Ascending aorta (tissue), 2 donors: Measurements from ENCODE around the gene ITGAL. TPM values are rescaled to one million over a fixed set of nuclear protein-coding genes. Genes with fewer than 3 reads are reported as not detected.

Experiments
- DNase-seq, 2 donors: peaks; one replicate each; pipeline ENCODE4 v3.0.0-alpha.2; 2019; ENCODE audit warnings: low spot score in 2 of 2
- H3K27ac ChIP-seq, 2 donors: fragments of 200-600 bp; sonication (generic); one replicate each; pipeline ENCODE4 v1.5.1; 2016 to 2017; ENCODE audit warnings: mild to moderate bottlenecking in 1 of 2
- H3K27me3 ChIP-seq: fragments of 200-600 bp; sonication (generic); one replicate; pipeline ENCODE4 v1.5.1; 2017
- H3K36me3 ChIP-seq, 2 donors: fragments of 200-600 bp; sonication (generic); one replicate each; pipeline ENCODE4 v1.5.1; 2016
- H3K4me1 ChIP-seq, 2 donors: fragments of 200-600 bp; sonication (generic); one replicate each; pipeline ENCODE4 v1.5.1; 2016 to 2017; ENCODE audit warnings: mild to moderate bottlenecking in 1 of 2
- H3K4me3 ChIP-seq, 2 donors: fragments of 200-600 bp; sonication (generic); one replicate each; pipeline ENCODE4 v1.5.1; 2016 to 2017; ENCODE audit warnings: mild to moderate bottlenecking in 1 of 2
- H3K9me3 ChIP-seq, 2 donors: fragments of 200-600 bp; sonication (generic); one replicate each; pipeline ENCODE4 v1.5.1; 2016
- intact Hi-C: fragments of 100-400 bp; cut with DNase I; formaldehyde crosslinking; loops from one replicate; pipeline ENCODE4 v1.15.1; 2023
- total RNA-seq: library from RNA; depleted of rRNA; stranded (reverse); fragments of >200 nt; gene quantifications from one replicate; pipeline ENCODE4 v1.1.0, GENCODE V29; 2016
- TF ChIP-seq, protein P1 (sequence below), 3 experiments: fragments of 200-600 bp in 2 of 3; fragments of 450-650 bp in 1 of 3; sonication (generic) in 2 of 3; IDR thresholded peaks; one replicate each; pipeline ENCODE4 v1.5.1; 2016 to 2019; ENCODE audit warnings: antibody characterized with exemption in 3 of 3, mild to moderate bottlenecking in 1 of 3, moderate library complexity in 1 of 3

ITGAL gene
- total RNA-seq, 1 donor from 2014 or later: 0.11 TPM

DNA sequence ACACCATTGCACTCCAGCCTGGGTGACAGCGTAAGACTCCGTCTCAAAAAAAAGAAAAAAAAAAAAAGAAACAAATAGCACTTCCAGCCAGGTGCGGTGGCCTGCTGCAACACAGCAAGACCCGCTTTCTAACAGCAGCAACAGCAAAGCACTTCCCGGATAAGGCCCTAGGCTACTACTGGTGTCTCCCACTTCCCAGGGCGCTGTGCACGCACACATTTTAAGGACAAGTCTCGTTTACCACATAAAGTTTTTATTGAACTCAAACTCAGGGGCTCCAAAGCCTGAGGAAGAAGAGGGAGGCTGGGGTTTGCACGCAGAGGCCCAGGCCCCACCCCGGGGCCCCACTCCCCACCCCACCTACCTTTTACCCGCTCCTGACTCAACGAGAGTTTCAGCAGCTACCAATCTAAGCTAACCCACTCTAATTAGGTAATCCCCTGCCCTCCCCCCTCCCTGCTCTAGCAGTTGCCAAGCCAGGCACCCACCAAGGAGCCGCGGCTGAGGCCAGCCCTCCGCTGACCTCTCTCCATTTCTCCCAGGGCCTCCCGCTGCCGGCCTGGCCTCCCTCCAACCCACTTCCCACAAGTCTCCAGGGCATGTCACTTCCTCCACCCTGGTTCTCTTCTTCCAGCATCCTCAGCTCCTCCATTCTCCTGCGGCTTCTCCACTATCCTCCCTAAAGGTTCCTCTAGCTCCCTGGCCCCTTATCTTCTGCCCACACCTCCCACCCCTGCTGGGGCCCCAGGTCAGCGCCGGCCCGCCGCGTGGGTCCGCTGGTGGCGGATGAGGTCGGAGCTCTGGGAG lies 51.4 kb downstream of the ITGAL start:
- peaks cover 8% of the 10 kb centered on the region in 2 donors for H3K36me3 ChIP-seq

DNA sequence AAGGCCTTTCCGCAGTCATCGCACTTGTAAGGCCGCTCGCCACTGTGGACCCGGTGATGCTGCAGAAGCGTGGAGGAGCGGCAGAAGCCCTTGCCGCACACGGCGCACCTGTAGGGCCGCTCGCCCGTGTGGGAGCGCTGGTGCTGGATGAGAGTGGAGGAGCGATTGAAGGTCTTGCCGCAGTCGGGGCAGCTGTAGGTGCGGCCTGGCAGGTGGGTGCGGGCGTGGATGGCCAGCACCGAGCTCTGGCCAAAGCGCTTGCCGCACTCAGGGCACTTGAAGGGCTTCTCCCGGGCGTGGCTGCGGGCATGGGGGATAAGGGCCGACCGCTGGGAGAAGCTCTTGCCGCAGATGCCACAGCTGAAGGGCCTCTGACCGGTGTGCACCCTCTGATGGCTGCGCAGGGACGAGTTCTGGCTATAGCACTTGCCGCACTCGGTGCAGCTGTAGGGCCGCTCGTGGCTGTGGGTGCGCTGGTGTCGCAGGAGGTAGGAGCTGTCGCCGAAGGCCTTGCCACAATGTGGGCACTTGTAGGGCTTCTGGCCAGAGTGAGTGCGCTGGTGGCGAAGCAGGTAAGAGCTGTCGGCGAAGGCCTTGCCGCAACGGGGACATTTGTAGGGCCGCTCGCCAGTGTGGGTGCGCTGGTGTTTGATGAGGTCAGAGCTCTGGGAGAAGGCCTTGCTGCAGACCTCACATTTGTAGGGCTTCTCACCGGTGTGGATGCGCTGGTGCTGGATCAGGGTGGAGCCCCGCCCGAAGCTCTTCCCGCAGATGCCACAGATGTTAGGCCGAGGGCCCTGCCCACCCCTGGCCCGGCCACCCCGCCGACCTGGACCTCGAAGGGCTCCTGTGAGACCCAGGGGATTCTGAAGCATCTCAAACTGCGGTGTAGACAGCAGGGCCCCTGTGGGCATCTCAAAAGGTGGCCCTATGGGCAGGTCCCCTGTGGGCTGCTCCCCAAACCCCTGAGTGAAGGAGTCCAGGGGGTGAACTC lies 52.3 kb downstream of the ITGAL start:
- H3K4me1 ChIP-seq: peaks cover 0 to 6% of the 10 kb centered on the region in 2 donors
- intact Hi-C loops: loop anchor here (5.0 kb wide), 1 partner anchor 168 kb away; the partner anchor contains the start of gene CD2BP2
- DNase-seq: no peak
- no peaks in the 10 kb centered on the region for H3K9me3 ChIP-seq
- peaks cover 8% of the 10 kb centered on the region in 2 donors for H3K36me3 ChIP-seq
- H3K4me3 ChIP-seq: no peak overlapping the region
- TF ChIP-seq, protein P1, sequence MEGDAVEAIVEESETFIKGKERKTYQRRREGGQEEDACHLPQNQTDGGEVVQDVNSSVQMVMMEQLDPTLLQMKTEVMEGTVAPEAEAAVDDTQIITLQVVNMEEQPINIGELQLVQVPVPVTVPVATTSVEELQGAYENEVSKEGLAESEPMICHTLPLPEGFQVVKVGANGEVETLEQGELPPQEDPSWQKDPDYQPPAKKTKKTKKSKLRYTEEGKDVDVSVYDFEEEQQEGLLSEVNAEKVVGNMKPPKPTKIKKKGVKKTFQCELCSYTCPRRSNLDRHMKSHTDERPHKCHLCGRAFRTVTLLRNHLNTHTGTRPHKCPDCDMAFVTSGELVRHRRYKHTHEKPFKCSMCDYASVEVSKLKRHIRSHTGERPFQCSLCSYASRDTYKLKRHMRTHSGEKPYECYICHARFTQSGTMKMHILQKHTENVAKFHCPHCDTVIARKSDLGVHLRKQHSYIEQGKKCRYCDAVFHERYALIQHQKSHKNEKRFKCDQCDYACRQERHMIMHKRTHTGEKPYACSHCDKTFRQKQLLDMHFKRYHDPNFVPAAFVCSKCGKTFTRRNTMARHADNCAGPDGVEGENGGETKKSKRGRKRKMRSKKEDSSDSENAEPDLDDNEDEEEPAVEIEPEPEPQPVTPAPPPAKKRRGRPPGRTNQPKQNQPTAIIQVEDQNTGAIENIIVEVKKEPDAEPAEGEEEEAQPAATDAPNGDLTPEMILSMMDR (IDR thresholded peaks at IDR 0.05): no peak
- no peaks in the 10 kb centered on the region for H3K27me3 ChIP-seq
- no peak overlapping the region for H3K27ac ChIP-seq

More for the DNA sequence above, 51.4 kb downstream of the ITGAL start:
- TF ChIP-seq, protein P1 (IDR thresholded peaks at IDR 0.05): no peak
- DNase-seq: no peak
- H3K9me3 ChIP-seq: no peaks in the 10 kb centered on the region
- no peaks in the 10 kb centered on the region for H3K27me3 ChIP-seq
- no peak overlapping the region for H3K27ac ChIP-seq
- peaks cover 0 to 6% of the 10 kb centered on the region in 2 donors for H3K4me1 ChIP-seq
- intact Hi-C loops: no loop called here
- no peak overlapping the region for H3K4me3 ChIP-seq

DNA sequence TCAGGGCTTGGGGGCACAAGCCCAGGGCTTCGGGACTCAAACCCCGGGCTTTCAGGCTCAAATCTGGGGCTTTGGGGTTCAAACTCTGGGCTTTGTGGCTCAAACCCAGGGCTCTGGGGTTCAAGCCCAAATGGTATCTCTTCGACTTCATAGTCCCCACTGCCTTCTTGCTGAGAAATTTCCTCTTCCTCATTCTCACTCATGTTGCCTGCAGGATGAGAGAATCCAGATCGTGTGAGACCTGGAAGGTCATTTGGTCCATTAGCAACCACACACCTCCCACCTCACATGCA lies 53.2 kb downstream of the ITGAL start:
- Histone ChIP-seq H3K36me3 (peaks cover 8 to 11% of the 10 kb centered on the region in 2 donors), H3K27ac (peak overlapping the region; percentile 93 to 96), H3K4me3 (peak overlapping the region; percentile 86 to 92)

DNA sequence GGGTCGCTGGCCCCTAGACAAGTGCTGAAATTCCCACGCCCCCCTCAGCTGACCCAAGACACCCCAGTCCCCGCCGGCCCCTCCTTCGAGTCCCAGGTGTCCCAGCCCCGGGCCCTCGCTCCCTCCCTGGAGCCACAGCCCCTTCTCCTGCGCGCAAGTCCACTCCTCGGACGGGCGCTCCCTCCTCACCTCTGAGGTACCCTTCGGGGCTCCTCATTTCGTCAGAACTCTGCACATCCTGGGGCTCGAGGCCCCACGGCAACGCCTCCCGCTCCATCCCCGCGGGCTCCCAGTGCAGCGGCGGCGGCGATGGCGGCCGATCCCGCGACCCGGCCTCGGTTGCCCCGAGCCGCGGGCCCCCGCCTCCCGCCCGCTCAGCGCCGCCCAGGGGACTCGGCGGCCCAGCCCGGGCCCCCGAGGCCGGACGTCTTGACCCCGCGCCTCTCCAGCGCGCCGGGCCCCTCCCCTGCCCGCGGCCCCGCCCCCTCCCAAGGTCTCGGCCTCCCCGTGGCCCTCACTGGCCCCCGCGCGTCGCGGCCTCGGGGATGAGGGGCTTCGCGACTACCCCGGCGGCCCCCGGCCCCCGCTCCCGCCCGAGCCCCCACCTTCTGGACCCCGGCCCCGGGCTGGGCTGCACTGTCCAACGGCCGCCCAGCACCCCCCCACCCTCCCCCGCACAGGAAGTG lies 53.7 kb downstream of the ITGAL start, which contains the start of gene ZNF768:
ZNF768 (minus strand) TSS at position 430 of the 686 bp plus-strand sequence; CDS start at position 277, 153 bp downstream.
- Histone ChIP-seq H3K27me3 (no peaks in the 10 kb centered on the region), H3K27ac (peak within 1 kb of the TSS; percentile 93 to 96), H3K4me1 (peaks cover 0 to 6% of the 10 kb centered on the region in 2 donors), H3K4me3 (peak within 1 kb of the TSS; percentile 86 to 92), H3K36me3 (peaks cover 10 to 15% of the 10 kb centered on the region in 2 donors), H3K9me3 (no peaks in the 10 kb centered on the region)
- DNase-seq: no peak
- intact Hi-C loops: loop anchor here (1.0 to 5.0 kb wide), 9 partner anchors 33 to 173 kb away; partner anchors contain the start of genes CD2BP2, DCTPP1, SEPHS2 and SRCAP
- TF ChIP-seq, protein P1 (IDR thresholded peaks at IDR 0.05): no peak

More for the DNA sequence above, 53.2 kb downstream of the ITGAL start:
- TF ChIP-seq, protein P1 (IDR thresholded peaks at IDR 0.05): no peak
- no peaks in the 10 kb centered on the region for H3K9me3 ChIP-seq
- peaks cover 0 to 6% of the 10 kb centered on the region in 2 donors for H3K4me1 ChIP-seq
- no peak for DNase-seq
- intact Hi-C loops: loop anchor here (1.0 to 5.0 kb wide), 9 partner anchors 33 to 173 kb away; partner anchors contain the start of genes CD2BP2, DCTPP1, SEPHS2 and SRCAP
- H3K27me3 ChIP-seq: no peaks in the 10 kb centered on the region
